GM23338 (cell line): Measurements from ENCODE around the gene POU1F1. TPM values are rescaled to one million over a fixed set of nuclear protein-coding genes. Genes with fewer than 3 reads are reported as not detected.

Source experiments
- ATAC-seq: fragments of 200-7000 bp; cut with Tn5 transposase; 3 replicates; pipeline ENCODE4 v1.9.1; 2020
- DNase-seq: peaks from one replicate; pipeline ENCODE4 v3.0.0-alpha.2; 2015; ENCODE audit warnings: low spot score
- H2AFZ ChIP-seq: fragments of 200-600 bp; sonication (generic); 2 replicates; pipeline ENCODE4 v1.8.0; 2016; ENCODE audit warnings: antibody characterized with exemption, mild to moderate bottlenecking, moderate library complexity
- H3F3A ChIP-seq: fragments of 200-600 bp; sonication (generic); replicated peaks from 2 replicates; pipeline ENCODE4 v1.8.0; 2017; ENCODE audit warnings: antibody characterized with exemption, mixed run types, low read depth
- H3K27ac ChIP-seq: fragments of 200-600 bp; sonication (generic); 2 replicates; pipeline ENCODE4 v1.6.1; 2016; ENCODE audit warnings: low read depth
- H3K27me3 ChIP-seq: fragments of 200-600 bp; sonication (generic); 2 replicates; pipeline ENCODE4 v1.8.0; 2016; ENCODE audit warnings: mild to moderate bottlenecking, mixed run types, moderate library complexity; ENCODE audit not compliant: insufficient read depth
- H3K36me3 ChIP-seq: fragments of 200-600 bp; sonication (generic); 2 replicates; pipeline ENCODE4 v1.8.0; 2016; ENCODE audit warnings: mild to moderate bottlenecking; ENCODE audit not compliant: insufficient read depth
- H3K4me1 ChIP-seq: fragments of 200-600 bp; sonication (generic); 2 replicates; pipeline ENCODE4 v1.8.0; 2016; ENCODE audit warnings: mild to moderate bottlenecking, moderate library complexity; ENCODE audit not compliant: insufficient read depth
- H3K4me2 ChIP-seq: fragments of 200-600 bp; sonication (generic); 2 replicates; pipeline ENCODE4 v1.7.1; 2017; ENCODE audit warnings: mixed run types
- H3K4me3 ChIP-seq: fragments of 200-600 bp; sonication (generic); 2 replicates; pipeline ENCODE4 v1.6.1; 2016; ENCODE audit warnings: mixed run types
- H3K79me2 ChIP-seq: fragments of 200-600 bp; sonication (generic); replicated peaks from 2 replicates; pipeline ENCODE4 v1.8.0; 2017; ENCODE audit warnings: mild to moderate bottlenecking; ENCODE audit not compliant: insufficient read depth
- H3K9me2 ChIP-seq: fragments of 200-600 bp; sonication (generic); 2 replicates; pipeline ENCODE4 v1.8.0; 2017; ENCODE audit not compliant: insufficient read depth
- H4K20me1 ChIP-seq: fragments of 200-600 bp; sonication (generic); replicated peaks from 2 replicates; pipeline ENCODE4 v1.8.0; 2017; ENCODE audit warnings: mild to moderate bottlenecking; ENCODE audit not compliant: insufficient read depth
- H3K27ac Mint-ChIP-seq: 2 replicates; pipeline ENCODE4 v1.8.0; 2020; ENCODE audit warnings: inconsistent platforms, mild to moderate bottlenecking, moderate library complexity, mixed read lengths
- H3K27me3 Mint-ChIP-seq: 3 replicates; pipeline ENCODE4 v1.8.0; 2022; ENCODE audit warnings: low read depth, mild to moderate bottlenecking, moderate library complexity, mixed read lengths, inconsistent platforms; ENCODE audit not compliant: insufficient read depth, poor library complexity
- H3K36me3 Mint-ChIP-seq: 3 replicates; pipeline ENCODE4 v1.8.0; 2021; ENCODE audit warnings: low read depth, mild to moderate bottlenecking, inconsistent platforms, moderate library complexity, mixed read lengths
- H3K4me1 Mint-ChIP-seq: 3 replicates; pipeline ENCODE4 v1.8.0; 2020; ENCODE audit warnings: mild to moderate bottlenecking, inconsistent platforms, mixed read lengths
- H3K4me3 Mint-ChIP-seq: 3 replicates; pipeline ENCODE4 v1.8.0; 2021; ENCODE audit warnings: moderate library complexity, mild to moderate bottlenecking, inconsistent platforms, mixed read lengths
- H3K9me3 Mint-ChIP-seq: 3 replicates; pipeline ENCODE4 v1.8.0; 2020; ENCODE audit warnings: moderate library complexity, mild to moderate bottlenecking, inconsistent platforms, mixed read lengths
- CREB1 ChIP-seq: fragments of 250-450 bp; sonication (Bioruptor Pico); IDR thresholded peaks from 2 replicates; pipeline ENCODE4 v1.5.0; 2020; ENCODE audit warnings: low read depth, mild to moderate bottlenecking, moderate library complexity
- CTCF ChIP-seq, 2 experiments: fragments of 200-600 bp in 1 of 2; sonication (generic) in 1 of 2; conservative IDR thresholded peaks; 2 replicates each; pipeline versions ENCODE4 v1.5.1 to v1.6.1; 2016 to 2017; ENCODE audit warnings: antibody characterized with exemption in 2 of 2, low read depth in 2 of 2, mild to moderate bottlenecking in 2 of 2, moderate library complexity in 1 of 2
- EZH2 ChIP-seq: fragments of 200-600 bp; sonication (generic); IDR thresholded peaks from one replicate; pipeline ENCODE4 v1.8.0; 2017; ENCODE audit warnings: antibody characterized with exemption, mild to moderate bottlenecking, low read depth; ENCODE audit not compliant: unreplicated experiment
- EZH2phosphoT487 ChIP-seq: fragments of 200-600 bp; sonication (generic); IDR thresholded peaks from one replicate; pipeline ENCODE4 v1.8.1; 2018; ENCODE audit warnings: antibody characterized with exemption; ENCODE audit not compliant: unreplicated experiment
- JUNB ChIP-seq: IDR thresholded peaks from one replicate; pipeline ENCODE4 v1.6.1; 2016; ENCODE audit warnings: antibody characterized with exemption; ENCODE audit not compliant: unreplicated experiment
- REST ChIP-seq: IDR thresholded peaks from one replicate; pipeline ENCODE4 v1.6.1; 2018; ENCODE audit warnings: antibody characterized with exemption; ENCODE audit not compliant: unreplicated experiment
- ZNF114 ChIP-seq: fragments of 250-450 bp; sonication (Bioruptor Pico); IDR thresholded peaks from 2 replicates; pipeline ENCODE4 v1.5.0; 2020; ENCODE audit warnings: mild to moderate bottlenecking, moderate library complexity
- ZNF331 ChIP-seq: fragments of 250-450 bp; sonication (Bioruptor Pico); IDR thresholded peaks from 2 replicates; pipeline ENCODE4 v1.5.0; 2020; ENCODE audit warnings: low read depth, mild to moderate bottlenecking, moderate library complexity
- ZNF462 ChIP-seq: fragments of 250-450 bp; sonication (Bioruptor Pico); IDR thresholded peaks from 2 replicates; pipeline ENCODE4 v1.5.0; 2020; ENCODE audit warnings: mild to moderate bottlenecking, moderate library complexity
- polyA plus RNA-seq: library from polyadenylated mRNA; unstranded; fragments of >200 nt; fragmentation: Nextera tagmentation; extraction: Ambion mirVana; gene quantifications from 2 replicates; pipeline ENCODE4 v1.2.1, GENCODE V29; 2016
- total RNA-seq: library from RNA; depleted of rRNA; stranded (reverse); fragments of >200 nt; shearing (Covaris generic); gene quantifications from 2 replicates; pipeline ENCODE4 v1.2.3, GENCODE V29; 2014

POU1F1 gene
- total and polyA plus RNA-seq, 2 experiments from 2014 or later: not detected

- Histone ChIP-seq H3K4me1 (no peaks in the 10 kb centered on the region), H3K9me2 (no peaks in the 10 kb centered on the region; the same call in 1 of the 2 replicates), H4K20me1 (no peaks in the 10 kb centered on the region), H3K4me3 (no peak overlapping the region), H2AFZ (no peak overlapping the region), H3K4me2 (no peak overlapping the region), H3K27me3 (no peaks in the 10 kb centered on the region), H3K79me2 (no peaks in the 10 kb centered on the region), H3F3A (no peaks in the 10 kb centered on the region), H3K27ac (no peak overlapping the region), H3K36me3 (no peaks in the 10 kb centered on the region)
- H3K27me3 Mint-ChIP-seq: no peaks in the 10 kb centered on the region
- no peaks in the 10 kb centered on the region for H3K9me3 Mint-ChIP-seq
- DNase-seq (no peak), ATAC-seq (no peak)
- H3K27ac Mint-ChIP-seq: no peak overlapping the region
- TF ChIP-seq ZNF114 (CRISPR knock-in tag) (no peak), CREB1 (CRISPR knock-in tag) (no peak), REST (no peak), EZH2phosphoT487 (no peak), JUNB (no peak), ZNF331 (CRISPR knock-in tag) (no peak)
- H3K4me1 Mint-ChIP-seq: no peaks in the 10 kb centered on the region
- no peak overlapping the region for H3K4me3 Mint-ChIP-seq
- H3K36me3 Mint-ChIP-seq: no peaks in the 10 kb centered on the region
These were observed 10.6 kb upstream of the POU1F1 start for GRCh38 chr3:87287011-87287410.

GRCh38 chr3:87272718-87273341 lies 3.6 kb downstream of the POU1F1 start:
- Histone ChIP-seq H3K27ac (no peak overlapping the region), H3K79me2 (no peaks in the 10 kb centered on the region), H2AFZ (no peak overlapping the region), H3K4me1 (no peaks in the 10 kb centered on the region), H3K27me3 (no peaks in the 10 kb centered on the region), H3K4me3 (no peak overlapping the region), H4K20me1 (no peaks in the 10 kb centered on the region), H3K36me3 (no peaks in the 10 kb centered on the region), H3F3A (no peaks in the 10 kb centered on the region), H3K4me2 (no peak overlapping the region), H3K9me2 (no peaks in the 10 kb centered on the region)
- no peaks in the 10 kb centered on the region for H3K27me3 Mint-ChIP-seq
- peaks cover 15% of the 10 kb centered on the region for H3K4me1 Mint-ChIP-seq
- DNase-seq: no peak
- no peak overlapping the region for H3K4me3 Mint-ChIP-seq
- H3K27ac Mint-ChIP-seq: no peak overlapping the region
- no peaks in the 10 kb centered on the region for H3K9me3 Mint-ChIP-seq
- no peaks in the 10 kb centered on the region for H3K36me3 Mint-ChIP-seq
- ATAC-seq: no peak
- no peak for TF ChIP-seq EZH2
- no peak for TF ChIP-seq ZNF462 (CRISPR knock-in tag)
- no peak for TF ChIP-seq CREB1 (CRISPR knock-in tag)
- no peak for TF ChIP-seq CTCF (conservative IDR thresholded peaks at IDR 0.05; ENCODE audit: low read depth in 2 of 2)
